Omental fat pad (tissue), 4 donors: ENCODE data around the gene ZNF346. TPM values are rescaled to one million over a fixed set of nuclear protein-coding genes. Genes with fewer than 3 reads are reported as not detected.

ENCODE experiments used
- ATAC-seq: fragments of 150-250 bp; one replicate; pipeline ENCODE4 v1.9.1; 2016; ENCODE audit warnings: mild to moderate bottlenecking, moderate library complexity; ENCODE audit not compliant: low FRiP score
- DNase-seq: peaks from one replicate; pipeline ENCODE4 v3.0.0-alpha.2; 2019; ENCODE audit warnings: low spot score
- CTCF ChIP-seq, 3 donors: fragments of 450-650 bp; IDR thresholded peaks; one replicate each; pipeline ENCODE4 v1.5.1; 2016 to 2017; ENCODE audit warnings: antibody characterized with exemption in 3 of 3, mild to moderate bottlenecking in 3 of 3, moderate library complexity in 2 of 3
- total RNA-seq, 4 donors: library from RNA; depleted of rRNA; stranded (reverse); fragments of >200 nt; gene quantifications; one replicate each; pipeline ENCODE4 v1.1.0, GENCODE V29; 2016

ZNF346 gene
- total RNA-seq, 4 donors from 2014 or later: 8.3 to 17.7 (median 13.3) TPM

DNA sequence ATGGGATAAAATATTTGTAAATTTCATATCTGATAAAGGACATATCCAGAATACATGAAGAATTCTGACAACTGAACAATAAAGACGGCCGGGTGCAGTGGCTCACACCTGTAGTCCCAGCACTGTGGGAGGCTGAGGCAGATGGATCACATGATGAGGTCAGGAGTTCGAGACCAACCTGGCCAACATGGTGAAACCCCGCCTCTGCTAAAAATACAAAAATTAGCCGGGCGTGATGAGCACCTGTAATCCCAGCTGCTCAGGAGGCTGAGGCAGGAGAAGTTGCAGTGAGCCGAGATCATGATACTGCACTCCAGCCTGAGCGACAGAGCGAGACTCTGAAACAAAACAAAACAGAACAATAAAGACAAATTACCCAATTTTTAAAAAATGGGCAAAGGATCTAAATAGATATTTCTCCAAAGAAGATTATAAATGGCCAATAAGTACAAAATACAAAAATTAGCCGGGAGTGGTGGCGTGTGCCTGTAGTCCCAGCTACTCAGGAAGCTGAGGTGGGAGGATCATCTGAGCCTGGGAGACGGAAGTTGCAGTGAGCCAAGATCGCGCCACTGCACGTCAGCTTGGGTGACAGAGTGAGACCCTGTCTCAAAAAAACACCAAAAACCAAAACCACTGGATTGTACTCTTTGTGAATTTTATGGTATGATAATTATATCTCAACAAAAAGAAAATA lies 101.4 kb downstream of the ZNF346 start:
- TF ChIP-seq CTCF (IDR thresholded peaks at IDR 0.05): no peak
- no peak for ATAC-seq

DNA sequence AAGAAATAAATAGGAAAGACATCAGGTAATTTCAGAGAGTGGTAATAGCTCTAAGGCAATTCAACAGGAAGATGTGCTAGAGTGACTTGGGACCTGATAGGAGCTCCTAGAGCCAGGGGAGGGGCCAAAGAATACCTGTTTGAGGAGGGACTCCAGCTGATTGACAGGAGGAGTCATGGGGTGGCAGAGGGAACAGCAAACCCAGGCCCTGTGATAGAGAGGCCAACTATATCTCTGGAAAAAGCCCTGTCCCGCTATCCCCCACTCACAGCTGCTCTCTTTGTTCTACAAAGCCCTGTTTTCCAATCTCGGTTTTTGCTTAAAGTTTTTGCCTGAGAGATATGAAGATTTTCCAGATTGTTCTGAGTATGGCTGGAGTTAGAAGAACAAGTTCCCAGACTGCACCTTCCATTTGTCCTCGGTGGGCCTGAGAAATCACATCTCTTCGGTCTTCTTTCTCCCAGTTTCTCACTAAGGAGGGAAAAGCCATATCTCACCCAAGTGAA lies 102.0 kb downstream of the ZNF346 start:
- DNase-seq (no peak), ATAC-seq (no peak)
- no peak for TF ChIP-seq CTCF (IDR thresholded peaks at IDR 0.05)

More for the DNA sequence above, 101.4 kb downstream of the ZNF346 start:
- DNase-seq: no peak

- no peak for TF ChIP-seq CTCF (IDR thresholded peaks at IDR 0.05)
- ATAC-seq (no peak), DNase-seq (no peak)
These were observed 104.3 kb downstream of the ZNF346 start for GRCh38 chr5:177126771-177127170.

DNA sequence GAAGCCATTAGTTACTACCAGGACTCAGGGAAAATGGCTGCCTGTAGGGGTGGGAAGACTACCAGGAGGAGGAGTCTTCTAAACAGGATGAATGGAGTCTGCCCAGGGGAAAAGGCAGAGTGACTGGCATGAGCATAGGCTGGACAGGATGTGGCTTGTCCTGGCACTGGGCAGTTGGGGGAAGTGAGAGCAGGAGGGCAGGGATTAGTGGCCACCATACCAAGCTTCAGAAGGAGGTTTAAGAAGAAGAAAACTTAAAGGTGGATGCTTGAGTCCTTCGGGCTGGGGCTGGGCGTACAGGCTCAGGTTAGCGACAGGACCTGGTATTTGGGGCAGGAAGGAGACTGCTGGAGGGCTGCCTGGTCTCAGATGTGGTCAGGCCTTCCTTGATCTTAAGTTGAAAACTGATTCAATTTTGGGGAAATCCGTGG lies 106.1 kb downstream of the ZNF346 start:
- no peak for TF ChIP-seq CTCF (IDR thresholded peaks at IDR 0.05)
- no peak for ATAC-seq
- DNase-seq: no peak

GRCh38 chr5:177130211-177131018 lies 107.9 kb downstream of the ZNF346 start:
- ATAC-seq (no peak), DNase-seq (no peak)
- no peak for TF ChIP-seq CTCF (IDR thresholded peaks at IDR 0.05)

Other genes starting within 250 kb of the ZNF346 start
- under 1 TPM in 3 of 4 donors, not detected in 1; 0.12 to 0.75 (median 0.28) TPM for gene UNC5A, start 212.1 kb upstream of the ZNF346 start, total RNA-seq
- gene HK3, start 123.3 kb upstream of the ZNF346 start, total RNA-seq: 10 to 100 TPM; 12.2 to 61.6 (median 26.7) TPM
- 10 to 100 TPM; 22.3 to 38.6 (median 27.7) TPM for gene UIMC1, start 15.9 kb upstream of the ZNF346 start, total RNA-seq
- gene FGFR4, start 64.2 kb downstream of the ZNF346 start, total RNA-seq: 1 to 10 TPM in 3 of 4 donors, not detected in 1; 1.4 to 3.9 (median 2.7) TPM
- gene NSD1, start 111.1 kb downstream of the ZNF346 start, total RNA-seq: 10 to 100 TPM; 32.3 to 52.6 (median 36.1) TPM